ENCODE results near the gene ALDH1A1.

Gene ALDH1A1

DNA sequence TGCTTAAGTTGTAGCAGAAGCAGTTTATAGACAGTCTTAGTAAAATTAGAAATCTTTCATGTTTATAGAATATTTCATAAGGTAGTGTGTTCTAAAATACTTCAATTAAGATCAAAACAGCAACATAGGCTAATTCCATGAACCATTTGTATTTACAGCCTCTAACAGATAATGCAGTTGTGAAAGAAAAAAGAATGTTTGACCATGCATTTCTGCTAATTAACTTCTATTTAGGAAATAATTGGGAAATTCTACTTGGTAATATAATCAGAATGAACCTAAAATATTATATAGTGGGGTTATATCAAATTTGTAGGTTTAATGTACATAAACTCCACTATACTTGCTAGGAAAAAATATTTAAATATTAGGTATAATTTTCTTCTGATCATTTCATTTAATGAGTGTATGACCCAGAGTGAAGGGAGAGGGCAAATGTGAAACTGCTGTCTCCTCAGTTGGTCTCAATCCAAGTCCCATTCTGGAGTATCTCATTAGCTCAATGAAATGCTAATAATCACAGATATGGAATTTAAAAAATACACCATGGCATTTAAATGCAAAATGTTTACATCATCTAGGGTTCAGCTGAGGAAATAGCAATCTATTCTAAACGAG lies 34.9 kb downstream of the ALDH1A1 start:
- no peak for DNase-seq (ENCODE audit: low read depth in 1 of 2, low spot score in 1 of 2)
- in situ Hi-C loops (cut with HindIII; ENCODE audit: low pct_unique_long_range_greater_than_20kb, low sequenced_read_pairs): no loop called here
- no peak for TF ChIP-seq JUND (IDR thresholded peaks at IDR 0.05; ENCODE audit: low read depth)

- no peak for TF ChIP-seq JUND (IDR thresholded peaks at IDR 0.05; ENCODE audit: low read depth)
- in situ Hi-C loops (cut with HindIII; ENCODE audit: low pct_unique_long_range_greater_than_20kb, low sequenced_read_pairs): no loop called here
Observed at GRCh38 chr9:72915659-72916058, 37.2 kb downstream of the ALDH1A1 start.

DNA sequence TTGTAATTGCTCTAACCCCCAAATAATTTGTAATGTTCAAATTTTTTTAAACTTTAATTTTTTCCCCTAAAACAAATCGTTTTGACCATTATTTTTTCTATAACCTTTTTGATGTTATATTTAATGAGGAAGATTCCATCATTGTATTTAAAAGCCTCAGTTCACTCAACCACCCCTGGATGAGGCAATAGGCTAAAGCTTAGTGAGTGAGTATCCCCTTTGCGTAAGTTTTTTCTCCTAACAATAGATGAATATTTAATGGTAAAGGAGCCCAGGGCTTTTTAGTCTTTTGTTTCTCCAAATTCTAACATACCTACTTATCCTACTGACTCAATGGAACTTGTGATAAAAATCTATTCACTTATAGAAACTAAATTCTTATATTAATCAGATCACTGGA lies 38.1 kb downstream of the ALDH1A1 start:
- DNase-seq (ENCODE audit: low read depth in 1 of 2, low spot score in 1 of 2): no peak
- TF ChIP-seq JUND (IDR thresholded peaks at IDR 0.05; ENCODE audit: low read depth): no peak
- in situ Hi-C loops (cut with HindIII; ENCODE audit: low pct_unique_long_range_greater_than_20kb, low sequenced_read_pairs): no loop called here

More at GRCh38 chr9:72915659-72916058, 37.2 kb downstream of the ALDH1A1 start:
- no peak for DNase-seq (ENCODE audit: low read depth in 1 of 2, low spot score in 1 of 2)

GRCh38 chr9:72913382-72914009 lies 39.4 kb downstream of the ALDH1A1 start:
- no peak for TF ChIP-seq JUND (IDR thresholded peaks at IDR 0.05; ENCODE audit: low read depth)

DNA sequence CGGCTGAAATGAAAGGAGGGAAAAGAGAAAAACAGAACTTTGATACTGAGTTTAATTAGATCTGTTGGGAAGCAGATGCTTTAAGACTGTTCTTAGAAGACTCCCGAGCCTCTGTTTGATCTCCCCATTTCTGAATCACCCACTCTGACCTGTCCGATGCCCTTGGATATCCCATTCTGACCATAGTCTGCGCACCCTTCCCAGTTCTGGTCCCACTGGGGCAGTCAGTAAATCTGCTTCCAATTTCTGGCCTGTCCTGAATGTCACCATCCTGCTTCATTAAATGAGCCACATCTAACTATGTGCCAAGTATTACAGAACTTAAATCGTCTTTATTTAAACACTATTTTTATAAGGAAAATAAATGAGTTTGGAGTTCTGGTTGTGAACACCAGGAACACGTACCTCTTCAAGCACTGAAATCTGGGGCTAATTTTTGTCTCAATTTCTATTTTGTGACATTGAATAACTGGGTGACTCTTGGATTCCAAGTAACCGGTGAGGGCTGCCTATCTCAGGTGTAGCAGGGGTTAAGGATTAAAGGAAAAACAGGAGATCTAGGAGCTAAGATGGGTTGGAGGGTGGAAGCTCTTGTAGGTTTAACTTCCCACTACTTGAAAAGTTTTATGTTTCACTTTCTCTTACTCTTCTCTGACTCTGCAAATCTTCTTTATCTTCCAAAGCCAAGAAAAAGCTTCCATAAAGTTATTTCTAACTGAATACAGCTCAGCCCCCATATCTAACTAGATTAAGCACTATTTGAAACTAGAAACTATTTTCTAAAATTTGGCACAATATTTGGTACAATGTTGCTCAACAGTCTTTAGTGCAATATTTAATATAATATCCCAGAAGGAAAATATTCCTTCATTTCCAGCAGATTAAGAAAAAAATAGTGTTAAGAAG lies 40.1 kb downstream of the ALDH1A1 start:
- no peak for DNase-seq (ENCODE audit: low read depth in 1 of 2, low spot score in 1 of 2)
- no peak for TF ChIP-seq JUND (IDR thresholded peaks at IDR 0.05; ENCODE audit: low read depth)
- in situ Hi-C loops (cut with HindIII; ENCODE audit: low pct_unique_long_range_greater_than_20kb, low sequenced_read_pairs): no loop called here

More at GRCh38 chr9:72913382-72914009, 39.4 kb downstream of the ALDH1A1 start:
- in situ Hi-C loops (cut with HindIII; ENCODE audit: low pct_unique_long_range_greater_than_20kb, low sequenced_read_pairs): no loop called here
- DNase-seq (ENCODE audit: low read depth in 1 of 2, low spot score in 1 of 2): no peak

- TF ChIP-seq JUND (IDR thresholded peaks at IDR 0.05; ENCODE audit: low read depth): no peak
- DNase-seq (ENCODE audit: low read depth in 1 of 2, low spot score in 1 of 2): no peak
- in situ Hi-C loops (cut with HindIII; ENCODE audit: low pct_unique_long_range_greater_than_20kb, low sequenced_read_pairs): no loop called here
Observed at GRCh38 chr9:72911816-72912215, 41.0 kb downstream of the ALDH1A1 start.

DNA sequence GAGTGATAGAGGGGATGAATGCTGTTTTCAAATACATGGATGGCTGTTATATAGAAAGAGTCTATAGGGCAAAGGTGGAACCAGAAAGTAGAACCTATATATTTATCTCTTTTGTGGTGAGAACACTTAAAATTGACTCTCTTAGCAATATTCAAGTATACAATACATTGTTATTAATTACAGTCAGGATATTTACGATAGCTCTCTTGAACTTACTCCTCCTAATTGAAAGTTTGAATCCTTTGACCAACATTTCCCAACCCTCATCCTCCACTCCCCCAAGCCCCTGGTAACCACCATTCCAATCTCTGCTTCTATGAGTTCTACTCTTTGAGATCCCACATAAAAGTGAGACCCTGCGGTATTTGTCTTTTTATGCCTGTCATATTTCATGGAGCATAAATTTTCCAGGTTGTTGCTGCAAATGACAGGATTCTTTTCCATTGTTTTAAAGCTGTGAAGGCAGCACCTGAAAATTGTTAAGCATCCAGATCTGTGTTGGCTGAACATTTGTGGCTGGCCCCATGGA lies 41.5 kb downstream of the ALDH1A1 start:
- DNase-seq (ENCODE audit: low read depth in 1 of 2, low spot score in 1 of 2): no peak
- in situ Hi-C loops (cut with HindIII; ENCODE audit: low pct_unique_long_range_greater_than_20kb, low sequenced_read_pairs): no loop called here
- TF ChIP-seq JUND (IDR thresholded peaks at IDR 0.05; ENCODE audit: low read depth): no peak

- no peak for TF ChIP-seq JUND (IDR thresholded peaks at IDR 0.05; ENCODE audit: low read depth)
- in situ Hi-C loops (cut with HindIII; ENCODE audit: low pct_unique_long_range_greater_than_20kb, low sequenced_read_pairs): no loop called here
- no peak for DNase-seq (ENCODE audit: low read depth in 1 of 2, low spot score in 1 of 2)
Observed at GRCh38 chr9:72909428-72909827, 43.4 kb downstream of the ALDH1A1 start.

DNA sequence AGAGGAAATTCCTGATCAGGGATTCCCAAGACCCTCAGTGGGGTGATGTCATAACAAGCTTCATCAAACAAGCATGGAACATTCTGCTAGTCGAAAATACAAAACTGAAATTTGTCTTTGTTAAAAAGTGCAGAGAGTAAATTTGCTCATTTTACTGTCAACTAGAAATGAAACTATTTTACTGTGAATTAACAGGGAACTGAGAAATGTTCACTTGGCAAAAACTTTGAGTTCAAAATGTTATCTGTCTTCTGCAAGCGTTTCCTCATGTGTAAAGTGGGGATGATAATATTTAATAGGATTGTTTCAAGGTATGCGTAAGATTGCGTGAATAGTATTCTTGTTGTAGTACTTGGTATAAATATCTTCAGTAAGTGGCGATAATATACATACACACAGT lies 45.4 kb downstream of the ALDH1A1 start:
- no peak for TF ChIP-seq JUND (IDR thresholded peaks at IDR 0.05; ENCODE audit: low read depth)
- no peak for DNase-seq (ENCODE audit: low read depth in 1 of 2, low spot score in 1 of 2)
- in situ Hi-C loops (cut with HindIII; ENCODE audit: low pct_unique_long_range_greater_than_20kb, low sequenced_read_pairs): no loop called here

- TF ChIP-seq JUND (IDR thresholded peaks at IDR 0.05; ENCODE audit: low read depth): no peak
- DNase-seq (ENCODE audit: low read depth in 1 of 2, low spot score in 1 of 2): no peak
- in situ Hi-C loops (cut with HindIII; ENCODE audit: low pct_unique_long_range_greater_than_20kb, low sequenced_read_pairs): no loop called here
Observed at GRCh38 chr9:72906810-72907209, 46.0 kb downstream of the ALDH1A1 start.

DNA sequence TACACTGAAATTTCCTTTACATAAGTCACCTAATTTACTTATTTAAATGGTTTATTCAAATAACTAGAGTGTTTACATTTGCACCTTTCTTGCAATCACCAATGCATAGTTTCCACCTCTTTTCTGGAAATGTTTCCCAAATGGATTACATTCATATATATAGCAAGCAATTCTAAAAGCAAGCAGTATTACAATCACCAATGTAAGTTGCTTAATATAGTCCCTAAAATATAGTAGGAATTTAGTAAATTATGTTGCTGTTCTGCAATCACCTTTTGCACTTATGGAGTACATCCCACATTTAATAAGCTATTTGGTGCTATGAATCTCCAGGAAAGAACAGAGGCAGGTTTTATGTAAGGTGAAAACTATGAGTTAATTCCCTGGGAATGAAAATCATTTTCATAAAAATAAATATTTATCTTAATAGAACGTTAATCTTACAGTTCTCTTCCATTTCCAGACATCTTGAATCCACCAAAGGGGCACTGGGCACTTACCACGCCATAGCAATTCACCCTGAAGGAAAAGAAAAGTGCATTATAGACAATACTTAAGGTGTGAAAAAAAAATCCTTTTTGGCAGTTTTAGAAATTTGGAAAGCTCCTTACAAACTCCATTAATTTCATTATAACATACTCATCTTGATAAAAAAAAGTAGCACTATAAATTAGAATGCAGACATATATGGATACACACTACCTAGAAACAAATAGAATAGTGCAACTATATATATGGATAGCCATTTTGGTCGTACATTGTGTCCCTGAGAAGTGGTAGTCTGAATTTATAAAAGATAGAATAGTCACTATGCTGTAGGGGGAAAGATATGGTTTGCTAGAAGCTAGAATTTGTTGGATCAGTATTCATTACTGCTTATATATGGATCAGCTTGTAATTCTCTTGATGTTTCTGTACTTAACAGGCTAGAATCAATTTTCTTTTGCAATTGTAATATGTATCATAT lies 47.1 kb downstream of the ALDH1A1 start:
- in situ Hi-C loops (cut with HindIII; ENCODE audit: low pct_unique_long_range_greater_than_20kb, low sequenced_read_pairs): no loop called here
- DNase-seq (ENCODE audit: low read depth in 1 of 2, low spot score in 1 of 2): no peak
- no peak for TF ChIP-seq JUND (IDR thresholded peaks at IDR 0.05; ENCODE audit: low read depth)
